CD4-positive, alpha-beta T cell (primary cell): ENCODE measurements around the gene PACSIN2. TPM values are rescaled to one million over a fixed set of nuclear protein-coding genes. Genes with fewer than 3 reads are reported as not detected.
"Not testable (repeated sequence)": the region's sequence is repeated elsewhere in the genome, so short reads cannot be mapped to it uniquely, and the experiment has no call there.

Source experiments
- ATAC-seq: fragments of 200-7000 bp; cut with Tn5 transposase; one replicate; pipeline ENCODE4 v1.10.0; 2022; ENCODE audit warnings: mild to moderate bottlenecking; ENCODE audit not compliant: poor library complexity
- CTCF ChIA-PET: fragments of 350-600 bp; sonication (Branson Sonifier 250); formaldehyde crosslinking; loops from one replicate; lab custom pipeline; 2021; ENCODE audit warnings: antibody characterized with exemption, inconsistent platforms; lab: Charles Lee
- POLR2A ChIA-PET: fragments of 350-600 bp; sonication (Branson Sonifier 250); formaldehyde crosslinking; loops from one replicate; lab custom pipeline; 2021; ENCODE audit warnings: antibody characterized with exemption, inconsistent platforms; lab: Charles Lee
- DNase-seq, 14 experiments: peaks; one replicate each; pipeline ENCODE4 v3.0.0-alpha.2; 2013 to 2020; ENCODE audit warnings: mixed read lengths in 2 of 14
- H3K27ac ChIP-seq, 2 donors: one replicate each; pipeline versions ENCODE4 v1.5.1 to v1.7.0; 2013; ENCODE audit warnings: low read length in 2 of 2, low read depth in 1 of 2, mild to moderate bottlenecking in 1 of 2
- H3K27me3 ChIP-seq, 2 experiments: 1 replicate in 1 of 2; 2 replicates in 1 of 2; pipeline versions ENCODE4 v1.6.1 to v1.7.0; 2013; ENCODE audit warnings: low read length in 2 of 2, control low read depth in 1 of 2, mild to moderate bottlenecking in 1 of 2, moderate library complexity in 1 of 2; ENCODE audit not compliant: insufficient read depth in 2 of 2, control insufficient read depth in 1 of 2
- H3K36me3 ChIP-seq: one replicate; pipeline ENCODE4 v1.6.1; 2013; ENCODE audit warnings: low read length, control low read depth; ENCODE audit not compliant: insufficient read depth
- H3K4me1 ChIP-seq: one replicate; pipeline ENCODE4 v1.6.1; 2013; ENCODE audit warnings: low read length, control low read depth; ENCODE audit not compliant: insufficient read depth
- H3K4me3 ChIP-seq: one replicate; pipeline ENCODE4 v1.5.1; 2013; ENCODE audit warnings: mild to moderate bottlenecking, low read length, moderate library complexity
- H3K9me3 ChIP-seq, 2 experiments: 1 replicate in 1 of 2; 2 replicates in 1 of 2; pipeline versions ENCODE4 v1.6.1 to v1.7.0; 2013; ENCODE audit warnings: low read length in 2 of 2, mild to moderate bottlenecking in 2 of 2, control low read depth in 1 of 2, moderate library complexity in 1 of 2; ENCODE audit not compliant: control insufficient read depth in 1 of 2, insufficient read depth in 1 of 2
- H3K27ac Mint-ChIP-seq: one replicate; pipeline ENCODE4 v1.8.0; 2020; ENCODE audit warnings: mixed read lengths
- H3K27me3 Mint-ChIP-seq: one replicate; pipeline ENCODE4 v1.8.0; 2021; ENCODE audit warnings: mixed read lengths
- H3K36me3 Mint-ChIP-seq: one replicate; pipeline ENCODE4 v1.8.0; 2021; ENCODE audit warnings: low read depth, mixed read lengths
- H3K4me1 Mint-ChIP-seq: one replicate; pipeline ENCODE4 v1.8.0; 2021; ENCODE audit warnings: low read depth, mixed read lengths
- H3K4me3 Mint-ChIP-seq: one replicate; pipeline ENCODE4 v1.8.0; 2020; ENCODE audit warnings: mild to moderate bottlenecking, mixed read lengths
- H3K9me3 Mint-ChIP-seq: one replicate; pipeline ENCODE4 v1.8.0; 2020; ENCODE audit warnings: mixed read lengths
- intact Hi-C, 2 experiments: fragments of 100-400 bp; cut with DNase I in 1 of 2; cut with micrococcal nuclease in 1 of 2; formaldehyde crosslinking; loops; one replicate each; pipeline versions ENCODE4 v1.15.1 to v1.9.0; 2023 to 2025; cut with DNase I, micrococcal nuclease
- total RNA-seq, 174 experiments: library from RNA in 2 of 174; stranded (reverse) in 2 of 174; gene quantifications; one replicate each; pipeline ENCODE4 v1.2.3 and lab custom pipeline; 2021 to 2026
- TF ChIP-seq, protein P1 (sequence below): fragments of 200-600 bp; IDR thresholded peaks from one replicate; pipeline ENCODE4 v1.8.0; 2022; ENCODE audit warnings: antibody characterized with exemption, mild to moderate bottlenecking

The PACSIN2 gene
- total RNA-seq, 2 experiments from 2014 or later, result 23.3 to 25.5 TPM

GRCh38 chr22:42938449-42938848 lies 76.5 kb downstream of the PACSIN2 start:
- ChIA-PET POLR2A (no interaction called here), CTCF (no interaction called here)
- Mint-ChIP-seq H3K27me3 (no peaks in the 10 kb centered on the region), H3K27ac (no peak overlapping the region), H3K4me1 (peaks cover 62% of the 10 kb centered on the region), H3K36me3 (peaks cover 8% of the 10 kb centered on the region), H3K4me3 (no peak overlapping the region), H3K9me3 (no peaks in the 10 kb centered on the region)
- Histone ChIP-seq H3K4me1 (peaks cover 31% of the 10 kb centered on the region), H3K9me3 (no peaks in the 10 kb centered on the region), H3K27ac (no peak overlapping the region), H3K4me3 (no peak overlapping the region), H3K27me3 (no peaks in the 10 kb centered on the region), H3K36me3 (peaks cover 1% of the 10 kb centered on the region)
- ATAC-seq (no peak), DNase-seq (no peak)
- TF ChIP-seq, protein P1, sequence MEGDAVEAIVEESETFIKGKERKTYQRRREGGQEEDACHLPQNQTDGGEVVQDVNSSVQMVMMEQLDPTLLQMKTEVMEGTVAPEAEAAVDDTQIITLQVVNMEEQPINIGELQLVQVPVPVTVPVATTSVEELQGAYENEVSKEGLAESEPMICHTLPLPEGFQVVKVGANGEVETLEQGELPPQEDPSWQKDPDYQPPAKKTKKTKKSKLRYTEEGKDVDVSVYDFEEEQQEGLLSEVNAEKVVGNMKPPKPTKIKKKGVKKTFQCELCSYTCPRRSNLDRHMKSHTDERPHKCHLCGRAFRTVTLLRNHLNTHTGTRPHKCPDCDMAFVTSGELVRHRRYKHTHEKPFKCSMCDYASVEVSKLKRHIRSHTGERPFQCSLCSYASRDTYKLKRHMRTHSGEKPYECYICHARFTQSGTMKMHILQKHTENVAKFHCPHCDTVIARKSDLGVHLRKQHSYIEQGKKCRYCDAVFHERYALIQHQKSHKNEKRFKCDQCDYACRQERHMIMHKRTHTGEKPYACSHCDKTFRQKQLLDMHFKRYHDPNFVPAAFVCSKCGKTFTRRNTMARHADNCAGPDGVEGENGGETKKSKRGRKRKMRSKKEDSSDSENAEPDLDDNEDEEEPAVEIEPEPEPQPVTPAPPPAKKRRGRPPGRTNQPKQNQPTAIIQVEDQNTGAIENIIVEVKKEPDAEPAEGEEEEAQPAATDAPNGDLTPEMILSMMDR, result no peak
- intact Hi-C loops, result no loop called here

DNA sequence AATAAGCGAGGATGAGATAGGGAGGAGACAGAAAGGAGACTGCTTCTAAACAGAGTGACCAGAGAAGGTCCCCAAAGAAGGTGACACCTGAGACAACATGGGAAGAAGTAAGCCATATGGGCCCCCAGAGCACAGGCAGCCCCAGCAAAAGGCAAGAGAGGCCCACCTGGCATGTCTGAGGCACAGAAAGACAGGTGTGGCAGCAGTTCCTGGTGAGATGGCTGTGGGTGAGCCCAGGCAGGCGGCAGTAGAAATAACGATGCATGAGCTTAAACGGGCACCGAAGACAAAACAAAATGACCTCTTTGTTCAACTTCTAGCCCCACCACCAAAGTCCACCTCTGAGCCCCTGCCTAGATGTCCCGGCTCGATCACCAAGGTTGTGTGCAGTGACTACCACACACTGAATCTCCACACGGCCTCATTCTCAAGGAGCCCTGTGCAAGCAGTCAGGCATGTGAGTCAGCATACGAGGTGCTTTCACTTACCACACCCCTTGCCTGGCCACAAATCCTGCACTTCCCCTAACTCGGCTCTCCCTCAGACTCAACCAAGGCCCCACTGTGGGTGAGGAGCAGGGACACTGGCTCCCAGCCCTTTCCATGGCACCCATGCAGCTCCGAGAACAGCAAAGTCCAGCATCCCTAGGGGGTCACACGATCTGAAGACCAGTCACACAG lies 77.6 kb downstream of the PACSIN2 start:
- no peak overlapping the region for H3K27ac Mint-ChIP-seq
- TF ChIP-seq, protein P1, result no peak
- peak; percentile 24 for ATAC-seq
- H3K27ac ChIP-seq, result no peak overlapping the region
- no peaks in the 10 kb centered on the region for H3K9me3 Mint-ChIP-seq
- peaks cover 73% of the 10 kb centered on the region for H3K4me1 Mint-ChIP-seq
- POLR2A ChIA-PET, result no interaction called here
- intact Hi-C loops, result no loop called here
- no peak overlapping the region for H3K4me3 Mint-ChIP-seq
- CTCF ChIA-PET, result interaction anchor here (0.5 kb wide), 1 partner anchor 89 kb away, joined by 3 read pairs; no protein-coding TSS in a partner anchor
- H3K36me3 Mint-ChIP-seq, result peaks cover 4% of the 10 kb centered on the region
- peaks cover 35% of the 10 kb centered on the region for H3K4me1 ChIP-seq
- H3K27me3 Mint-ChIP-seq, result no peaks in the 10 kb centered on the region
- DNase-seq, result peak in 4 of 14 experiments; percentile 25 to 71 (median 47)
- H3K36me3 ChIP-seq, result no peaks in the 10 kb centered on the region
- no peak overlapping the region for H3K4me3 ChIP-seq
- no peaks in the 10 kb centered on the region for H3K9me3 ChIP-seq
- no peaks in the 10 kb centered on the region for H3K27me3 ChIP-seq

- POLR2A ChIA-PET, result not testable (repeated sequence)
- peaks cover 40% of the 10 kb centered on the region for H3K4me1 ChIP-seq
These were observed 78.3 kb downstream of the PACSIN2 start for GRCh38 chr22:42936680-42937079.

More at GRCh38 chr22:42936680-42937079, 78.3 kb downstream of the PACSIN2 start:
- DNase-seq, H3K4me3 ChIP-seq, H3K27me3 ChIP-seq, H3K4me3 Mint-ChIP-seq, intact Hi-C loops, H3K9me3 Mint-ChIP-seq, ATAC-seq, H3K27ac ChIP-seq, H3K9me3 ChIP-seq, CTCF ChIA-PET, H3K27me3 Mint-ChIP-seq, H3K36me3 Mint-ChIP-seq, H3K27ac Mint-ChIP-seq, H3K36me3 ChIP-seq: not testable (repeated sequence)
- peaks cover 79% of the 10 kb centered on the region for H3K4me1 Mint-ChIP-seq
